GM21825 (cell line): Measurements from ENCODE around the gene CNTN4.
A peak's percentile ranks its signal among the peaks of the same experiment; 100 is the strongest.

Experiments
- ATAC-seq: cut with Tn5 transposase; IDR thresholded peaks from one replicate; pipeline ENCODE4 v1.9.1; 2021; ENCODE audit warnings: mild to moderate bottlenecking, moderate library complexity; ENCODE audit not compliant: unreplicated experiment

Gene CNTN4

DNA sequence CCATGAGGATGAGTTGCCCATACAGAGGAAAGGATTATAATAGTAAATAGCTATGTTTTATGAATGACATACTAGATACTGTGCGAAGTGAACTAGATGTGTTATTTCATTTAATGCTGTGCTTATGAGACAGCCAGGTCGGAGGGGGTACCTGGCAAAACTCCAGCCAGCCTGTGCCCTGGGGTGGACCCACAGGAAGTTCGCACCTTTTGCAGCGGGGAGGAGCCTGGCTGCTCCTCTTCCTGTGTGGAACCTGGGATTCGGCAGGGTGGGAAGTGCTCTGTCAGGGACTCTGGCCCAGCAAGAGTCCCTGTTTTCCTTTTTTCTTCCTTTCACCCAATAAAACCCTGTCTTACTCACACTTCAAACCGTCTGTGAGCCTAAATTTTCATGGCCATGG lies 559.3 kb downstream of the CNTN4 start:
- ATAC-seq = no peak

DNA sequence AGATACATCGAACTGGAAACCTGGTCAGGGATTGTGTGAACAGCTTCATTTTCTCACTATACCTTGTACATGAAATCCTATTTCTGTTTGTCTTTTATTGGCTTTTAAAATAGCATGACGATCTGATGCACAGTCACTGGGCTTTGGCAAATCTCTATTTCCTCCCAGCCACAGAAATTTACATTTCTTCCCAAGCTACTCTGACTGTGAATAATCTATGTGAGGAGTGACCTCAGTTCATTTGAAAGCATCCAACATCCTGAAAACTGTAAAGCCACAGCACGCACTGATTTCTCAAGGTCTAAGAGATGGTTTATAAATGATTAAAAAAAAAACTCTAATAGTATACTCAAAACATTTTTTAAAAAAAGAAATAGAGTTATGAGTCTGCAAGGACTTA lies 561.2 kb downstream of the CNTN4 start:
- ATAC-seq = no peak

DNA sequence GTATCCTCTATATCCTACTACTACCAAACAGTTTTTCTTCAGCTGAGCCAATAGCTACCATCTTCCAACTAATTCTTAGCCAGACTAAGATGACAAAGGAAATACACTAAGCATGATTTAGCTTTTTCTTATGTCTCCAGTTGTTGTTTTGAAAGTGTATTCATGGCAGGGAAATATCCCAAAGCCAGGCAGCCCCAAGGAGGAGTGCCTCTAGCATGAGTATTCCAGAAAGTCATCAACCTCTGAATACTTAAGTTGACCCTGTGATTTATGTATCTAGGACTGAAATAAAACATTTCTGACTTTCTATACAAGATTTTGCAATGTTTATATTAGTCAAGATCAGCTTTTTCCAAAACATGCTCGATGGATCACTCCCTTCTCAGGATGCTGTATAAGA lies 562.4 kb downstream of the CNTN4 start:
- ATAC-seq = no peak

DNA sequence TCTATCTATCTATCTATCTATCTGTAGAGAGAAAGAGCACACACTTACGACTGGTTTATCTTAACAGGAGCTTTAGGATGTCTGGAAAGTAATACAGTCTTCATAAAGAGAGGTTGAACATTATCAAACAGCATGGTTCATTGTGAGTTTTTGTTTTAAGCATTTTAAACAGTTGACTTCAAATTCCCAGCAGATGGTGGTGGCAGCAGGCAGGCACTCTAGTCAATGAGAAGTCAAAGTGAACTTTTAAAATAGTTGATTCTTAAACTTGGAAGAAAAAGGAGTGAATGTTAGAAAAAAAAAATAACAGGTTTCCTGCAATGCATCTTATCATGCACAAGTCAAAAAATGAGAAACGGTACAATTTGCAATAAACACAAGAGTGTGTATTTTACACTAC lies 578.8 kb downstream of the CNTN4 start:
- ATAC-seq = no peak

DNA sequence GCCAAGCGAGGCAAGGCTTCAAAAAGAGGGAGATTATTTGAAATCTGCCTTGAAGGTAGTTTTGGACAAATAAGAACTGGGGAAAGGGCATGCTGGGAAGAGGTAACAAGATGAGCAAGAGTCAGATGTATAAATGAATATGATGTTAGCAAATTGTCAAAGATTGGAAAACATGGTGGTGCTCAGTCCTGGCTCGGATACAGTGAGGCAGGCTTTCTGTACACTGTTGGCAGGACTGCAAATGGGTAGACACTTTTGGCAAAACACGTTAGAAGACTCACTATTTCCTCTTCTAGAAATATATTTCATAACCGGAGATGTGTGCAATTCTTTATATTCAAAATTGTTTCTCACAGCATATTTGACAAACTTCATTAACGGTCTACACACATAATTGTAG lies 581.6 kb downstream of the CNTN4 start:
- ATAC-seq = no peak

DNA sequence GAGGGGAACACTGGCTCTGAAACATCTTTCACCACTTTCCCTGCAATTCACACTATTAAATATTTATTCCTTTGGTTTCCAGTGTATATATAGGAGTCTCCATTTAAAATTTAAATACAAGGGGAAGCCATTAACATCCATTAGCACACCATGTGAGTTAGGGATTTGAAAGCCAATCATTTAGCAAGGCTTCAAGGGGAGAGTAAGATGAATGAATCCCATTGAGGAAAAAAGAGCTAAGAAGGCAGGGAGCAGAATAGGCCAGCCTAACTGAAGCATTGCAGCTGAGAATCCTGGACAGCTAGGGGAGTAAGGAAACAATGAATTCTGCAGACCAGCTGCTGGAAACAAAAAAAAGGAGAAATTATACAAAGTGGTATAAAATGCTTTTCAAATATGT lies 585.4 kb downstream of the CNTN4 start:
- ATAC-seq = no peak

DNA sequence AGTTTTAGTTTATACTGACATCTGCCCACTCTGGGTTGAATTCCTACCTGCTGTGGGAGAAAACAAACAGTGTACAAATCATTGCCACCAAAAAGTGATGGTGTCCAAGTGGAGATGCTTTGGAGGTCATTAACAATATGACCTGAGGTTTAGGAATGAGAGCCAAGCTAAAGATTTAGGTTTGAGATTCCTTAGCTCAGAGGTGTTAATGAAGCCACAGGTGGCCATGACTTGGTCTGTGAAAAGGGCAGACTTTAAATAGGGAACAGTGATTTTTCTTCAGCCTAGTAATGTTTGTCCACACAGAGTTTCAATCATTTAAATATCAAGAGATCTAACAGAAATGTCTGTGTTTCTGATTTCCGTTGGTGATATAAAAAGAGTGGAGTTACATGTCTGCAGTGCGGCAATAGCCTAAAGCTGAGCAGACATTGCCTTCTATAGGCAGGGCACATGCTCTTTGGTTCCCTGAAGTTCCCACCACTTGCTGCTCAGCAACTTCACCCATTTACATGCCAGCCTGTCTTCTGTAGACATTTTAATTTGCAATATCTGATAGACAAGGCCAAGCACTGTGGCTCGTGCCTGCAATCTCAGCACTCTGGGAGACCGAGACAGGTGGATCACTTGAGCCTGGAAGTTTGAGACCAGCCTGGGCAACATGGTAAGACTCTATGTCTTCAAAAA lies 588.3 kb downstream of the CNTN4 start:
- ATAC-seq = no peak

DNA sequence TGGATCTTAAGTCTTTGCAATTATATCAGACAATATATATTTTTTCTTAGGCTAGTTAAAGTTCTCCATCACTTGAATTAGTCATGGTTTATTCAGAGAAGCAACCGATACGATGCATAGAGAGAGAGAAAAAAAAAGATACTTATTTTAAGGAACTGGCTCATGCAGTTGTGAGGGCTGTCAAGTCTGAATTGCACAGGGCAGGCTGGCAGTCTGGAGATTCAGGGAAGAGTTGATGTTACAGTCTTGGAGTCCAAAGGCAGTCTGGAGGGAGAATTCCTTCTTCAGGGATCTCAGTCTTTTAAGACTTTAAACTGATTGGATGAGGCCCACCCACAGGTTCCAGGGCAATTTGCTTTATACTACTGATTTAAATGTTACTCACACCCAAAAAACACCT lies 598.9 kb downstream of the CNTN4 start:
- no peak for ATAC-seq

DNA sequence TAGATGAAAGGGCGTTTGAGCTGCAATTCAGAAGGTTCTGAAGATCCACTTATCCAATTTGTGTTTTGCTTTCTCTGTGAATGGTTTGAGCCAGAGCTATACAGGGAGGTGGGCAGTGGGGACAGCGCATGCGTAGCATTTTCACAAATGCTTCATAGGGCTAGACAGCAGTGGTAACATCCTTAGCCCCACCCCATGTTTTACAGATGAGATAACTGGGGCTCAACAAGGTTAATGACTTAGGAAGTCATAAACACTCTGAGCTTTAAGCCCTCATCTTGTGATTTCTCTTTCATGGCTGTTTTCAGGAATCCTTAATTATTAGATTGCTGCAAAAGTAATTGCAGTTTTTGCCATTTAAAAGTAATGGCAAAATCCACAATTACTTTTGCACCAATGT lies 602.8 kb downstream of the CNTN4 start:
- ATAC-seq = no peak

DNA sequence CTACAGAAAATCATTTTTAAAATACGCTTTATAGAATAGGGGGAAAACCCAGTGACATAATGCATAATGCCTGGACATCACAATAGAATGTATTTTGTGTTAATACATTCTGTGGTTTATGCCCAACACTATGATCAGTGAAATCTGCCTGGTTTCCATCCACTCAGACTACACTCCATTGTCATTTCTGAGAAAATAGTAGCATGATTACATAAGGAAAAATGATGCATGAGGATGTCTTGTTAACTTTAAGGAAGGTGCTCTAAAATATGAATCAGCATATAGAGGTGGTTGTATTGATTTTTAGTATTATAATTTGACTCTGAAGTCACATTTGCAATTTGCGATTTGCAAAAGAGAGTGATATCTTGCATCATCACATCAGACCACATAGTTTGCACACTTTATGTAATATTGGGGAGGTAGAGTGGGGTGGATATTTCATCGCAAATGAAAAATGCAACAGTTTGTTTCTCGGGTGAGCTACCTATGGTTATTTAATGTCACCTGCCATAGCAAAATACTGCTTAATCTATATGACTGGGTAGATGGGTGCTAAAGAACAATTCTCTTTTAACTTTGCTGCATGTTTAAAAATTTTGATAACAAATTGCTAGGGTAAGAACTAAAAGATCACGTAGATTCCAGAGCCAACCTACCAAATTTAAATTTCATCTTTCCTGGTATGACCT lies 607.6 kb downstream of the CNTN4 start:
- ATAC-seq = no peak

DNA sequence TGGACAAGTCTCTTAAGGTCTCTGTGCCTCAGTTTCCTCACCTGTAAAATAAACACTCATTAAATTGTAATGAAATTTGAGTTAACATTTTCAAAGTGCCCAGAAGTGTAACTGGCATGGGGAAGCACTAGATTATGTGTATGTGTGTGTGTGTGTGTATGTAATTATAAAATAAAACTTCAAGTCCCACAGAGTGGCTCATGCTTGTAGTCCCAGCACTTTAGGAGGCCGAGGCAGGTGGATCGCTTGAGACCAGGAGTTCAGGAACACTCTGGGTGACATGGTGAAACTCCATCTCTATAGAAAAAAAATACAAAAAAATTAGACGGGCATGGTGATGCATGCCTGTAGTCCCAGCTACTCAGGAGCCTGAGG lies 608.2 kb downstream of the CNTN4 start:
- ATAC-seq = no peak

DNA sequence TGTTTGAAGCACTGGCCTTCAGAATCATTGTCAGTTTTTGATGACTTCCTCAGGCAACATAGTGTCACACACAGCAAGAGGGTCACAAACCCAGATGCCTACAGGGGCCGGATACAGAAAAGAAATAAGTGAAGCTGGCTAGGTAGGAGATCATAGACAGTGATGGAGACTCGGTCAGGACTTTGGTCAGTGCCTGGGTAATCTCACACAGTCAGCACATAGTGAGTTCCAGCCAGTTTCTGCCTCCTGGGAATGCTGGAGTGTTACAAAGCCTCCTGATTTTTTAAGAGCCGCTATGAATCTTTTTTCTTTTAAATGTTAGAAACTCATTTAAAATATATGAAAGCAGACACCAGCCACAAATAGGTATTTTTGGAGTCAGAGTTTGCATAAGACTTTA lies 612.4 kb downstream of the CNTN4 start:
- ATAC-seq = no peak

DNA sequence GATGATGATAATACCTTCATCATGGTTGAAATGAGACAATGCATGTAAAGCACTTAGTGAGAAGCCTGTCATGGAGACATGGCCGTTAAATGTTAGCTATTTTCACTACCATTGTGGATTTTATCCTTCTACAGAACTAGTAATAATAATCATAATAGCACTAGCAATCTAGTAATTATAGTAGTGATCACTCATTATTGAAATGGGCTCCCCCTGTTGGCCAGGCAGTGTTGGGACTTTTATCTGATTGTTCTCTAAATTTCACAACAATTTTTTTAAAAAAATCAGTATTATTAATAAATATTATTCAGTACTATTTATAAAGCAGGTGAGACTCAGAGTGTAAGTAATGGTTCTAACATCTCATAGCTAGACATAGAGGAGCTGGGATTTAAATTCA lies 615.3 kb downstream of the CNTN4 start:
- ATAC-seq = no peak

DNA sequence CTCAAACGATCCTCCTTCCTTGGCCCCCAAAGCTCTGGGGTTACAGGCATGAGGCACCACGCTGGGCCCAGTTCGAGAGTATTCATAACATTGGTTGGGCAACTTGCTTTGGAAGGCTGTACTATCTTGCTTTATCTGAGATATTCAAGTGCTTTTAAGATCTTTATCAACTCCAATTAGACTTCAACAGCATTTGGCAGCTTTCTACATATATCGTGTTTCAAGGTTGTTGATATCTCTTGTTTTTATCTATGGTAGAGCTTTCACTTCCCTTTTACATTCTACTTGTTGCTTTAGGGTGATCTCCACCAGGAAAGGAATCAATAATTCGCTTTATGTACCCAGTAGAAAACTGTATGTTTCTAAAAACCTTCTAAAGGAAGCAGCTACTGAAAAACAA lies 616.2 kb downstream of the CNTN4 start:
- no peak for ATAC-seq

DNA sequence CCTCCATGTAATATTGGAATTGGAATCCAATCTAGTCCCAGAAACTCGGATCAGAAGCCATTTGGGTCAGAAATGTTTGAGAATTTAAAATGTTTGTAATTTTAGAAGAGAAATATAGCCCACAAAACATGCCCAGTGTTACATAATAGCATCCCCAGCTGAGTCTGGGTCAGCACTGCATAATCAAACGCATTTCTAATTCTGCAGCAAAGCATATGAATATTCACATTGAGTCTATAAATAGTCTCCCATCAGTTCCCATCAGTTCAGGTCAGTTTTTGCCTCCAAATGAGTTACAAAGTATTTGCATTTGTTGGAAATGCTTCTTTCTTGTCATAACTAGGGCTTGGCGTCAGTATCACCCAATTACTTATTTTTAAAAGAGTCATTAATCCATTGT lies 628.4 kb downstream of the CNTN4 start:
- ATAC-seq = no peak

DNA sequence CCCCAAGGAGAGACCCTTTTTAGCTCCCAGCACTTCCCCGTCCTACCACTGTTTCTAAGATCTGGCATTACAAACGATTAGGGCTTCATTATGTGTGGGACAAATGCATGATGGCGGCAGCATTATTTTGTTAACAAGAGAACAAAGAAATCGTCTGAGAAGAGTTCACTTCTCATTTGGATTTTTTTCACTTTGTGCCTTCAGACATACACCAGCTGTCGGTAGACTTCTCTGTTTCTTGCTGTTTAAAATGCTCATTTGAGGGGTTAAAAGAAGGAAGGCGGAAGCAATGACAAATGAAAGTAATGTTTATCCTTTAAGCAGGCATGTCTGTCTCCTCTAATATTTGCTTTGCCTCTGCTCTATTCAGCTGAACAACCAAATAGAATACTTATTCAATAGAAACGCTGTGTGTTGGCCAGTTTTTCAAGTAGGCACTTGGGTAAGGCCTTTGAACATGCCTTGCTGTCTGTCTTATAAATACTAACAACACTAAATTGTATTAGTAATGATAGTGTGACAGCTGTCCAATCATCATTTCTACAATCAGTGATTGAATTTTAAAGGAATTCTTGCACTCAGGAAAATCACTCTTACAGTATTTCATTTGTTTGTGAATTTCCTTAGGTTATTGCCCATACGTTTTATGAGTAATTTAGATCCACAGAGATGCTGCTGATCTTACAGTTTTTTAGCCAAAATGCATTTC lies 629.1 kb downstream of the CNTN4 start:
- ATAC-seq = no peak

DNA sequence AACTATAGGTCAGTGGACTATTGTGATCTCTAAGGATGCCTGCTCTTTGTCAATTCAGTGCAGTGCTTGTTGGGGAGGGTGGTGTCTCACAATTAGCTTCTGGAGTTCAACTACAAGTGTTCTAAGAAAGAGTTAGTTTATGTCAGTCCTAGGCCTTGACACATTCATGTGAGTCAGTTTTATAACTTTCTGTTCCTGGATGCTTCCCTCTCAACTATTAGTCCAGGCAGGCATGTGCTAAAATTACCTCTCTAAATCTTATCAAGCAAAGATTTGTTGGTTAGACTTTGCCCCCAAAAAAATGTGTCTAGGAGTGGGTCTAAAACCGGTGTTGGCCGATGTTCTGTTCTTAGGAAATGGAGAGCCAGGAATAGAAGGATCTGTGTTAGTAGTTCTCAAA lies 633.2 kb downstream of the CNTN4 start:
- no peak for ATAC-seq

DNA sequence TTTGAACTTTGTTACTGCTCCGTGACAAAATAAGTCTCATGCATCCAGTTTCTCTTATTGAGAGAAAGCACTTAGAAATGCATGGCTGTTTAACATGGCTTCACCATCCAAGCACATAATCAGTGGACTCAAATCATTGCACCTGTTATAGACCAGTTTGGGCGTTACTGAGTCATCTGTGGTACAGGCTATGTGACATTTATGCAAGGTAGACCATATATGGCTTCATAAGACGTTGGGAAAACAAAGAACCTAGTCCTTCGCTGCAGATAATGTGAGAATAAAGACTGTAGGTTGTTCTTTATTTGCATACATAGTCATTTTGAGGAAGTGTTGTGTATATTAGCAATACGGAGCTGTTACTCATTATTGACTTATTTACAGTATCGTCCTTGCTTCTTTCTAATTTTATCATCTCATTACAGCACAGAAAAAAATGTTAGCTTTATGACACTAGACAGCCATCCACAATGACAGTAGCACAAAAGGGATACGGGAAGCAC lies 636.8 kb downstream of the CNTN4 start:
- no peak for ATAC-seq

DNA sequence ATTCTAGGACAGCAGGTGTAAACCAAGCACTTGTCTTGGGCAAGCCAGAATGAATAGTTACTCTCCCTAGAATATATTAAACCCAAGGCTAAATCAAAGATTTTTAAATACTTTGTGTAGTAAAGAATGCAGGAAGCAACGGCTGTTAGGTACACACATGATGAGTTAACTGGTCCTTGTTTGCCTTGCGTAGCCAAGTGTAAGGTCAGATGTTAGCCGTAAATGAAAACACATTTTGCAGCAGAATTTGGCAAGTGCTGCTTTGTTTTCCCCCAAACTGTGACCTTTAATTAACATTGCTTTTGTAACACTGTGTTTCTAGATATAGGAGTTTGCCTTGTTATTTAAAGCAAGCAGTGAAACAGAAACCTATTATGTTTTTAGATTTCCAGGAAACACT lies 642.9 kb downstream of the CNTN4 start:
- ATAC-seq = no peak

DNA sequence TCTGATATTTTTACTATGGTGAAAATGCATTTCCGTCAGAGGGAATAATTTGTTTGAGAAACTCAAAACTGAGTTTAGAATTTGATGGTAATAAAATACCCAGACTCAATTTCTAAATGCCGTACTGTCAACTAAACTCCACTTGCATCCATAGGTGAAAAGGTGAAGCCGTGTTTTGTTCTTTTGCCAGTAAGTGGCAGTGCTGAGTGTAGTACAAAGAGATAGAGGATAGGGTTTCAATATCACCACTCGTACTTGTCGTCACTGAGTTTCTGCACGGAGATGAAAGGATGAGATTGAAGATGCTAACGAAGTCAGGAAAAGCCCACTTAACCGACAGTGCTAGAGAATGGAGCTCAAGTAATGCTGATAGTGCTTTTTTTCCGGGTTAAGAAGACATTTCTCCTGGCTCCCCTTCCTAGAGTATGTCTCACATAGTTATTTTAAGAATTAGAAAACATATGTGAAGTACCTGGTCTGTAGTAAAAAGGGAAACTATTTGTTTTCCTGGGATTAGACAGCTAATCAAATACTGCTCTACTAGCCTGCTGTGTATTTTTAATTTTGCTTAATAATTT lies 666.4 kb downstream of the CNTN4 start:
- peak; percentile 57 for ATAC-seq

DNA sequence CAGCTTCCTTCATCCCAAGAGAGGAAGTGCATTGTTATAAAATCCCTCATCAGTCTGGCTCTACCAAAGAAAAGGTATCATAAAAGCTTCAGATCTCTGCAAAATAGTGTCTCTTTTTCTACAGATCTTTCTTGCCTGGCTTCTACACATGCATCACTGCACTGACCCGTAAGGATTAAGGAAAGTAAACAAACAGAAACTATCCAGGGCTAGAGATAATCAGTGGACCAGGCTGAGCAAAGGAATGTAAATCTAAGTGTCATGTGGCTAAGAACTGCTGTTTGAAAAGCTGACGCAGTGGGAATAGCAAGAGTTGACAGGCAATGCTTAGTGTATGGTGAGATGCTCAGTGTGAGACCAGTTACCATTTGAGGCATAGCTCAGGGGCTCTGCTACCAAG lies 671.8 kb downstream of the CNTN4 start:
- ATAC-seq = no peak

DNA sequence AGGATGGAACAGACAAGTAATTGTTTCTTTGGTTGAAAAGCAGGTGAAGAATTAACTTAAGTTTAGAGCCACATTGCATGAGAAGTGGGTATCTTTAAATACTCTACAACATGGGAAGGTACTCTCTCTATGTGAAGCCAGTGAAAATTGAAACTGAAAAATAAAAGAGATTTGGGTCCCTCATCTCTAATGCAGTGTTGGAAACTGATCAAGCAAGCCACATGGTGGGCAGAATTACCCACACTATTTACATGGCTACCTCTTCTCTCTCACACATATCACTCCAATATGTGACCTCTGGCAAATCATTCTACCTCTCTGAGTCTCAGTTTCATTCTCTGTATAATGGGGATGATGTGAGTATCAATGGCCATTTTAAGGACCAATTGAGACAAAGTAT lies 672.5 kb downstream of the CNTN4 start:
- peak; percentile 54 for ATAC-seq
